RWPE1 (cell line): ENCODE measurements around the gene BIN2.
A peak's percentile ranks its signal among the peaks of the same experiment; 100 is the strongest.

Experiments
- CTCF ChIA-PET: fragments of 350-600 bp; sonication (Branson Sonifier 250); formaldehyde crosslinking; extraction: SDS; loops from one replicate; lab custom pipeline; 2021; lab: Yijun Ruan, JAX
- POLR2A ChIA-PET: fragments of 400-600 bp; formaldehyde crosslinking; extraction: SDS; loops from one replicate; lab custom pipeline; 2020; ENCODE audit warnings: antibody characterized with exemption; ENCODE audit not compliant: low non-redundant PET; lab: Yijun Ruan, JAX
- DNase-seq: peaks from one replicate; pipeline ENCODE4 v3.0.0; 2012; ENCODE audit warnings: low spot score
- H3K27ac ChIP-seq: fragments of 450-650 bp; 2 replicates; pipeline ENCODE4 v1.5.1; 2017
- CTCF ChIP-seq: fragments of 450-650 bp; conservative IDR thresholded peaks from 2 replicates; pipeline ENCODE4 v1.5.1; 2017; ENCODE audit warnings: low read depth, mild to moderate bottlenecking

The BIN2 gene

GRCh38 chr12:51242120-51242519 lies 81.9 kb downstream of the BIN2 start:
- no peak overlapping the region for H3K27ac ChIP-seq
- no peak for TF ChIP-seq CTCF
- ChIA-PET CTCF (interaction anchor here (0.7 kb wide), 1 partner anchor 35 kb away, joined by 10 read pairs; no protein-coding TSS in a partner anchor), POLR2A (no interaction called here)
- no peak for DNase-seq

GRCh38 chr12:51240971-51241370 lies 83.0 kb downstream of the BIN2 start:
- DNase-seq = no peak
- TF ChIP-seq CTCF = no peak
- ChIA-PET POLR2A (no interaction called here), CTCF (no interaction called here)
- H3K27ac ChIP-seq = no peak overlapping the region

DNA sequence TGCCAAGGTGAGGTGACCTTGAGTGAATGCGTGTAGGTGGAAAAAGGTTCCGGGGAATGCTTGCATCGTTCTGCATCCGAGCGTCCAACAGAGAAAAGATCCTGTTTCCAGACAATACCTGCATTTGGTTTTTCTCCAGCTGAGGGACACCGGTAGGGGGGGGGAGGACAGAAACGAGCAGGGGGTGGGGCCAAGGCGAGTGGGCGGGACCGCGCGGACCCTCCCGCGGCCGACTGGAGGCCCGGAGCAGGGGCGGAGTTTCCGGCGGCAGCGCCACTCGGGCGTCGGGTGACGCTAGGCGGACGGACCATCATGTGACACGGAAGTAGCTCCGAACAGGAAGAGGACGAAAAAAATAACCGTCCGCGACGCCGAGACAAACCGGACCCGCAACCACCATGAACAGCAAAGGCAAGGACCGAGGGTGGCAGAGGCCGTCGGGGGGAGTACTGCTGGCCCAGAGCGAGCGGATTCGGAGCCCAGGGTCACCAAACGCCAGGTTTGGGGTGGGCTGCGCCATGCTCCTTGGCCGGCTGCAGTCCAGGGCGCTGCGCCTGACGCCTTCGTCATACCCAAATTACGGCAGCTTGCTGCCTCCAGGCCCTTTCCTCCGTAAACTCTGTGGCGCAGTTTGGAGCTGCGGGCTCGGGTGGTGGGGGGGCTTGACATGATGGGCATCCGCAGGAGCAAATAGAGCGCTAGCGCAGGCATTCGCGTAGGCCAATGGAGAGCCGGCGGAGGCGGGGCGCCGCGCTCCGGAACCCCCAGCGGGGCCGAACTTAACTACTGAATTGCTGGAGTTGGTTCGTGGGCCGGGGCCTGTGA lies 85.3 kb downstream of the BIN2 start, which contains the start of gene DAZAP2:
Gene DAZAP2 (plus strand): TSS at position 317 of the 825 bp plus-strand sequence. CDS start 82 bp downstream, at position 399.
- H3K27ac ChIP-seq = peak within 1 kb of the TSS; percentile 97
- peak; percentile 24; the same call in 1 of the 2 replicates for TF ChIP-seq CTCF
- peak; percentile 98 for DNase-seq
- ChIA-PET CTCF (interaction anchor here (0.6 to 1.3 kb wide), 6 partner anchors 20 to 166 kb away, joined by 3 to 5 read pairs (median 3); partner anchors contain the start of gene CSRNP2), POLR2A (interaction anchor here (0.5 to 1.7 kb wide), 6 partner anchors 20 to 646 kb away, joined by 3 to 8 read pairs (median 3); no protein-coding TSS in a partner anchor)

DNA sequence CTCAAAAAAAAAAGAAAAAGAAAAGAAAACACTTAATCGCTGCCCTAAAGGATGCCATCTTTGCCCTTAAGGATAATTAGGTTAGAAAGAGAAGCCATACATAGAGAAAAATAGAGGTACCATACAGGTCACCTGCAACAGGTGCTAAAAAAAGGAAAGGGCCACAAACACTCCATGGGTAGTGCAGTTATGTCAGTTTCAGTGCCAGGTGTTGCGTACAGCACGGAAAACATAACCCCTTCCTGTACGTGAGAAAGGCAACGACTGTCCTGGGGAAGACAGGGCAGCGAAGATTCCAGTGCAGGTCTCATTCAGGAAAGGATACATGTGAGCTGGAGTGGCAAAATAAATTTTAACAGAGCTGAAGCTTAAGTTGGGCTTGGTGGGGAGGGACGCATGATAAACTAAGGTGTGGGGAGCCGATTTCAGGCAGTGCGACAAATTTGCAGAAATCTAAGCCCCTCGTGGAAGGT lies 85.9 kb downstream of the BIN2 start:
- peak overlapping the region; percentile 97 for H3K27ac ChIP-seq
- DNase-seq = no peak
- CTCF ChIA-PET = interaction anchor here (0.6 to 1.3 kb wide), 4 partner anchors 20 to 156 kb away, joined by 3 read pairs; partner anchors contain the start of gene CSRNP2
- POLR2A ChIA-PET = interaction anchor here (0.6 to 1.7 kb wide), 5 partner anchors 19 to 169 kb away, joined by 3 to 8 read pairs (median 3); no protein-coding TSS in a partner anchor
- TF ChIP-seq CTCF = no peak

- TF ChIP-seq CTCF = no peak
- POLR2A ChIA-PET = no interaction called here
- H3K27ac ChIP-seq = no peak overlapping the region
- no peak for DNase-seq
- CTCF ChIA-PET = no interaction called here
Observed at GRCh38 chr12:51234530-51234929, 89.4 kb downstream of the BIN2 start.

GRCh38 chr12:51232642-51233041 lies 91.3 kb downstream of the BIN2 start:
- ChIA-PET POLR2A (interaction anchor here (0.7 kb wide), 1 partner anchor 108 kb away, joined by 5 read pairs; no protein-coding TSS in a partner anchor), CTCF (no interaction called here)
- no peak for DNase-seq
- no peak overlapping the region for H3K27ac ChIP-seq
- TF ChIP-seq CTCF = no peak
